GM12875 (cell line): ENCODE results near the gene OR13A1.
"Not testable (repeated sequence)": the region's sequence is repeated elsewhere in the genome, so short reads cannot be mapped to it uniquely, and the experiment has no call there.

ENCODE experiments used
- H3K4me3 ChIP-seq: one replicate; pipeline ENCODE4 v1.5.1; 2011; ENCODE audit warnings: low read depth, low read length, control low read depth
- TF ChIP-seq, protein P1 (sequence below): IDR thresholded peaks from 2 replicates; pipeline ENCODE4 v1.5.1; 2011; ENCODE audit warnings: low read depth, mild to moderate bottlenecking, control low read depth, inconsistent platforms, low read length, moderate library complexity, borderline replicate concordance; ENCODE audit not compliant: insufficient read depth

Gene OR13A1

DNA sequence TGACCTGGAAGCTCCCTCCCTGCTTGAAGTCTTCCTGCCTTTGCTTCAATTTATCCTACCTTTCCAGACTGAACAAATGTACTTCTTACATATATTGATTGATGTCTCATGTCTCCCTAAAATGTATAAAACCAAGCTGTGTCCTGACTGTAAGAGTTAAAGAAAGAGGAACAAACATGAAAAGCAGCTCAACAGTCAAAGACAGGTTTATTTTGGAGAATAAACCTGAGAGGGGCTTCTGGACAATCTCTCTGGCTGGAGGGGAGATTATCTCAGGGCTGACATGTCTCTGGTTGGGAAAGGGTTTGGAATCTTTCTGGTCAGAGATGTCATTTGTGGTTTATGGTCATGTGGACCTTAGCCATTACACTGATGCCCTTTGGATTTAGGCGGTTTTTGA, 41.0 kb downstream of the OR13A1 start:
- TF ChIP-seq, protein P1, sequence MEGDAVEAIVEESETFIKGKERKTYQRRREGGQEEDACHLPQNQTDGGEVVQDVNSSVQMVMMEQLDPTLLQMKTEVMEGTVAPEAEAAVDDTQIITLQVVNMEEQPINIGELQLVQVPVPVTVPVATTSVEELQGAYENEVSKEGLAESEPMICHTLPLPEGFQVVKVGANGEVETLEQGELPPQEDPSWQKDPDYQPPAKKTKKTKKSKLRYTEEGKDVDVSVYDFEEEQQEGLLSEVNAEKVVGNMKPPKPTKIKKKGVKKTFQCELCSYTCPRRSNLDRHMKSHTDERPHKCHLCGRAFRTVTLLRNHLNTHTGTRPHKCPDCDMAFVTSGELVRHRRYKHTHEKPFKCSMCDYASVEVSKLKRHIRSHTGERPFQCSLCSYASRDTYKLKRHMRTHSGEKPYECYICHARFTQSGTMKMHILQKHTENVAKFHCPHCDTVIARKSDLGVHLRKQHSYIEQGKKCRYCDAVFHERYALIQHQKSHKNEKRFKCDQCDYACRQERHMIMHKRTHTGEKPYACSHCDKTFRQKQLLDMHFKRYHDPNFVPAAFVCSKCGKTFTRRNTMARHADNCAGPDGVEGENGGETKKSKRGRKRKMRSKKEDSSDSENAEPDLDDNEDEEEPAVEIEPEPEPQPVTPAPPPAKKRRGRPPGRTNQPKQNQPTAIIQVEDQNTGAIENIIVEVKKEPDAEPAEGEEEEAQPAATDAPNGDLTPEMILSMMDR, result no peak
- H3K4me3 ChIP-seq, result no peak overlapping the region

DNA sequence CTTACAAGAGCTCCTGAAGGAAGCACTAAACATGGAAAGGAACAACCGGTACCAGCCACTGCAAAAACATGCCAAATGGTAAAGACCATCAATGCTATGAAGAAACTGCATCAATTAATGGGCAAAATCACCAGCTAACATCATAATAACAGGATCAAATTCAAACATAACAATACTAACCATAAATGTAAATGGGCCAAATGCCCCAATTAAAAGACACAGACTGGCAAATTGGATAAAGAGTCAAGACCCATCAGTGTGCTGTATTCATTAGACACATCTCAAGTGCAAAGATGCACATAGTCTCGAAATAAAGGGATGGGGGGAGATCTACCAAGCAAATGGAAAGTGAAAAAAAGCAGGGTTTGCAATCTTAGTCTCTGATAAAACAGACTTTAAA, 47.6 kb downstream of the OR13A1 start:
- H3K4me3 ChIP-seq, result not testable (repeated sequence)

DNA sequence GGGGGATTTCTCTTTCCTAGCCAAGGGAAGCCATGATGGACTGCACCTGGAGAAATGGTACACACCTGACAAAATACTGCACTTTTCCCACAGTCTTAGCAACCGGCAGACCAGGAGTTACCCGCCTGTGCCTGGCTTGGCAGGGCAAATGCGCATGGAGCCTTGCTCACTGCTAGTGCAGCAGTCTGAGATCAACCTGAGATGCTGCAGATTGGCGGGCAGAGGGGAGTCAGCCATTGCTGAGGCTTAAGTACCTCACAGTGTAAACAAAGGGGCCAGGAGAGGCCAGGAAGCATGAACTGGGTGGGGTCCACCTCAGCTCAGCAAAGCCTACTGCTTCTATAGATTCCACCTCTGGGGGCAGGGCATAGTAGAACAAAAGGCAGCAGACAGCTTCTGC, 49.4 kb downstream of the OR13A1 start:
- TF ChIP-seq, protein P1, result no peak

DNA sequence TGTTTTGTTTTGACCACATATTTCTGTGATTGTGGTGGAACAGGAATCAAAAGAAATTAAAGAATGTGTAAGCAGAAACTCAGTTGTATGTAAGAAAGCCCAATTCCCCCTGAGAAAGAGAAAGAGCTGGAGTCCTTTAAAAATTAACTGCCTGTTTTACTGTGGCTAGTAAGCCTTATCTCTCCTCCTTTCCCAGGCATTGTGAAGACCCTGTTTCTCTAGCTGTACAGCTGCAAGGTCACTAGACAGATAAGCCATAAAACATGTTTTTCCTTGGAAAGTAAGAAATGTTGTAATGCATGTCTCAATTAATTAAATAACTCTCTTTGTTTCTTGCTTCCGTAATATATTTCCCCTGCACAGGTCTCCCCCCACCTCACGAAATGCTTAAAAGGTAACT, 53.5 kb downstream of the OR13A1 start:
- TF ChIP-seq, protein P1, result no peak
- no peak overlapping the region for H3K4me3 ChIP-seq

More for the DNA sequence above, 49.4 kb downstream of the OR13A1 start:
- no peak overlapping the region for H3K4me3 ChIP-seq

DNA sequence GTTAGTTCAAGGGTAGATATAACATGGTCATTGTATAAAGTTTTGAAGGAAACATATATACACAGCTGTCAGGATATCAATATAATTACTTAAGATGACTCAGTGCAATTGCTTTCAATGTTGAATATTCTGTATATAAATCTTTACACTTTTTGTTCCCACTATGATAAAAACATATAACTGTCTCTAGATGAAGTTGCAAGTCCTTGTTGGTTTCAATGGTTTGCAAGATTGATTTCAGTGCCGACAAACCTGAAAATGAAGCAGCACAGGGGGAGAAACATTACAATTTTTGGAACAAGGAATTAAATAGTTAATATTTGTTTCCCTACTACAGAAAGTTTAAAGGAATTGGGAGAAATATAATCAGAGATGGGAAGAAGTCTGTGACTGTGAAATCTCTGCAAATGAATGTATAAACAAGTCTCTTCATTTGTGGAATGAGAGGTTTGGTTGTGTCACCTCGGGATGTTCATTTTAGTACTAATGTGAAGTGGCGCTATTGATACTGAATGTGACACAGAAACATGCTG, 54.1 kb downstream of the OR13A1 start:
- TF ChIP-seq, protein P1, result no peak
- H3K4me3 ChIP-seq, result no peak overlapping the region

DNA sequence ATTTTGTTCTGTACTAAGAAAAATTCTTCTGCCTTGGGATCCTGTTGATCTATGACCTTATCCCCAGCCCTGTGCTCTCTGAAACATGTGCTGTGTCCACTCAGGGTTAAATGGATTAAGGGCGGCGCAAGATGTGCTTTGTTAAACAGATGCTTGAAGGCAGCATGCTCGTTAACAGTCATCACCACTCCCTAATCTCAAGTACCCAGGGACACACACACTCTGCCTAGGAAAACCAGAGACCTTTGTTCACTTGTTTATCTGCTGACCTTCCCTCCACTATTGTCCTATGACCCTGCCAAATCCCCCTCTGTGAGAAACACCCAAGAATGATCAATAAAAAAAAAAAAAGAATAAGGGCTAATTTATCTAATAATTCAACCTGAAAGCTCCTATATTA, 54.8 kb downstream of the OR13A1 start:
- H3K4me3 ChIP-seq, result not testable (repeated sequence)

DNA sequence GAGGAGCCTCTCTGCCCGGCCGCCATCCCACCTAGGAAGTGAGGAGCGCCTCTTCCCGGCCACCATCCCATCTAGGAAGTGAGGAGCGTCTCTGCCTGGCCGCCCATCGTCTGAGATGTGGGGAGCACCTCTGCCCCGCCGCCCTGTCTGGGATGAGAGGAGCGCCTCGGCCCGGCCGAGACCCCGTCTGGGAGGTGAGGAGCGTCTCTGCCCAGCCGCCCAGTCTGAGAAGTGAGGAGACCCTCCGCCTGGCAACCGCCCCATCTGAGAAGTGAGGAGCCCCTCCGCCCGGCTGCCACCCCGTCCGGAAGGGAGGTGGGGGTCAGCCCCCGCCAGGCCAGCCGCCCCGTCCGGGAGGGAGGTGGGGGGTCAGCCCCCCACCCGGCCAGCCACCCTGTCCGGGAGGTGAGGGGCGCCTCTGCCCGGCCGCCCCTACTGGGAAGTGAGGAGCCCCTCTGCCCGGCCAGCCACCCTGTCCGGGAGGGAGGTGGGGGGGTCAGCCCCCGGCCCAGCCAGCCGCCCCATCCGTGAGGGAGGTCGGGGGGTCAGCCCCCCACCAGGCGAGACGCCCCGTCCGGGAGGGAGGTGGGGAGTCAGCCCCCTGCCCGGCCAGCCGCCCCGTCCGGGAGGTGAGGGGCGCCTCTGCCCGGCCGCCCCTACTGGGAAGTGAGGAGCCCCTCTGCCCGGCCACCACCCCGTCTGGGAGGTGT, 55.5 kb downstream of the OR13A1 start:
- H3K4me3 ChIP-seq, result not testable (repeated sequence)

DNA sequence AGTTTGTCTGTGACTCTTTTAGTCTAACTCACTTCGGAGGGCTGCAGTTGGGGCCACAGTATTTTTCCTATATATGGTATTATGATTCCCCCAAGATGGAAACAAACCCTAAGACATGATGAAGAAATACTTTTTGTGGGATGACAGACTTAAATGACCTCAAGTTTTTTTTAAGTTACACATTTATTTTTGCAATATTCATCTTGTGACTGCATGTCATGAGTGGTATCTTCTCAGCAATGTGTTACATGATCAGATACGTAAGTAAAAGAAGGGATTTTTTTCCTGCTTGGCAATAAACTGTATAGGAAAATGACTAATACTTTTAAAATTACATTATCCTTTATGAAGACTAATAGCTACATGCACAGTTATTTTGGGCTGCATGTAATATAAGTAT, 57.8 kb downstream of the OR13A1 start:
- TF ChIP-seq, protein P1, result no peak

DNA sequence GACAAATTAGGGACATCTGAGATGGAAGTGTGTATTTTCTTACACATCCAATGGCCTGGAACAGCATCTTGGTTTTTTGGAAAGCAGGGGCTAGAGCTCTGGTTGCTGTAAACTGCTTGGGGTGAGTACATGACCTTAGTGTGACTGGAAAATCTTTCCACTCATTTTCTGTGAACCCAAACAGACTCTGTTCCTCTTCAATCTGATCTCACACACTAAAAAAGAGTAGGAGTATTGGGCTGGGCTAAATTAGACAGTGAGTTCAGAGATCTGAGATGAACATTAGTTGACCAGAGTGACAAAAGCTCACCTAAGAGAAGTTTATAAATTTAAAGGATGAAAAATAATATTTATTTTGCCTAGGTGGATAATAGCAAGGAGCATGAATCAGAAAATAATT, 59.2 kb downstream of the OR13A1 start:
- TF ChIP-seq, protein P1, result no peak
- no peak overlapping the region for H3K4me3 ChIP-seq

More for the DNA sequence above, 57.8 kb downstream of the OR13A1 start:
- H3K4me3 ChIP-seq, result no peak overlapping the region
